CD4-positive, alpha-beta T cell (primary cell): ENCODE measurements around the gene BHLHA9. TPM values are rescaled to one million over a fixed set of nuclear protein-coding genes. Genes with fewer than 3 reads are reported as not detected.

Experiments used
- ATAC-seq: fragments of 200-7000 bp; cut with Tn5 transposase; one replicate; pipeline ENCODE4 v1.10.0; 2022; ENCODE audit warnings: mild to moderate bottlenecking; ENCODE audit not compliant: poor library complexity
- CTCF ChIA-PET: fragments of 350-600 bp; sonication (Branson Sonifier 250); formaldehyde crosslinking; loops from one replicate; lab custom pipeline; 2021; ENCODE audit warnings: antibody characterized with exemption, inconsistent platforms; lab: Charles Lee
- POLR2A ChIA-PET: fragments of 350-600 bp; sonication (Branson Sonifier 250); formaldehyde crosslinking; loops from one replicate; lab custom pipeline; 2021; ENCODE audit warnings: antibody characterized with exemption, inconsistent platforms; lab: Charles Lee
- DNase-seq, 14 experiments: peaks; one replicate each; pipeline ENCODE4 v3.0.0-alpha.2; 2013 to 2020; ENCODE audit warnings: mixed read lengths in 2 of 14
- H3K27ac ChIP-seq, 2 donors: one replicate each; pipeline versions ENCODE4 v1.5.1 to v1.7.0; 2013; ENCODE audit warnings: low read length in 2 of 2, low read depth in 1 of 2, mild to moderate bottlenecking in 1 of 2
- H3K27me3 ChIP-seq, 2 experiments: 1 replicate in 1 of 2; 2 replicates in 1 of 2; pipeline versions ENCODE4 v1.6.1 to v1.7.0; 2013; ENCODE audit warnings: low read length in 2 of 2, control low read depth in 1 of 2, mild to moderate bottlenecking in 1 of 2, moderate library complexity in 1 of 2; ENCODE audit not compliant: insufficient read depth in 2 of 2, control insufficient read depth in 1 of 2
- H3K36me3 ChIP-seq: one replicate; pipeline ENCODE4 v1.6.1; 2013; ENCODE audit warnings: low read length, control low read depth; ENCODE audit not compliant: insufficient read depth
- H3K4me1 ChIP-seq: one replicate; pipeline ENCODE4 v1.6.1; 2013; ENCODE audit warnings: low read length, control low read depth; ENCODE audit not compliant: insufficient read depth
- H3K4me3 ChIP-seq: one replicate; pipeline ENCODE4 v1.5.1; 2013; ENCODE audit warnings: mild to moderate bottlenecking, low read length, moderate library complexity
- H3K9me3 ChIP-seq, 2 experiments: 1 replicate in 1 of 2; 2 replicates in 1 of 2; pipeline versions ENCODE4 v1.6.1 to v1.7.0; 2013; ENCODE audit warnings: low read length in 2 of 2, mild to moderate bottlenecking in 2 of 2, control low read depth in 1 of 2, moderate library complexity in 1 of 2; ENCODE audit not compliant: control insufficient read depth in 1 of 2, insufficient read depth in 1 of 2
- H3K27ac Mint-ChIP-seq: one replicate; pipeline ENCODE4 v1.8.0; 2020; ENCODE audit warnings: mixed read lengths
- H3K27me3 Mint-ChIP-seq: one replicate; pipeline ENCODE4 v1.8.0; 2021; ENCODE audit warnings: mixed read lengths
- H3K36me3 Mint-ChIP-seq: one replicate; pipeline ENCODE4 v1.8.0; 2021; ENCODE audit warnings: low read depth, mixed read lengths
- H3K4me1 Mint-ChIP-seq: one replicate; pipeline ENCODE4 v1.8.0; 2021; ENCODE audit warnings: low read depth, mixed read lengths
- H3K4me3 Mint-ChIP-seq: one replicate; pipeline ENCODE4 v1.8.0; 2020; ENCODE audit warnings: mild to moderate bottlenecking, mixed read lengths
- H3K9me3 Mint-ChIP-seq: one replicate; pipeline ENCODE4 v1.8.0; 2020; ENCODE audit warnings: mixed read lengths
- intact Hi-C, 2 experiments: fragments of 100-400 bp; cut with DNase I in 1 of 2; cut with micrococcal nuclease in 1 of 2; formaldehyde crosslinking; loops; one replicate each; pipeline versions ENCODE4 v1.15.1 to v1.9.0; 2023 to 2025; cut with DNase I, micrococcal nuclease
- total RNA-seq, 174 experiments: library from RNA in 2 of 174; stranded (reverse) in 2 of 174; gene quantifications; one replicate each; pipeline ENCODE4 v1.2.3 and lab custom pipeline; 2021 to 2026
- TF ChIP-seq, protein P1 (sequence below): fragments of 200-600 bp; IDR thresholded peaks from one replicate; pipeline ENCODE4 v1.8.0; 2022; ENCODE audit warnings: antibody characterized with exemption, mild to moderate bottlenecking

BHLHA9 gene
- total RNA-seq, 2 experiments from 2014 or later: not detected

DNA sequence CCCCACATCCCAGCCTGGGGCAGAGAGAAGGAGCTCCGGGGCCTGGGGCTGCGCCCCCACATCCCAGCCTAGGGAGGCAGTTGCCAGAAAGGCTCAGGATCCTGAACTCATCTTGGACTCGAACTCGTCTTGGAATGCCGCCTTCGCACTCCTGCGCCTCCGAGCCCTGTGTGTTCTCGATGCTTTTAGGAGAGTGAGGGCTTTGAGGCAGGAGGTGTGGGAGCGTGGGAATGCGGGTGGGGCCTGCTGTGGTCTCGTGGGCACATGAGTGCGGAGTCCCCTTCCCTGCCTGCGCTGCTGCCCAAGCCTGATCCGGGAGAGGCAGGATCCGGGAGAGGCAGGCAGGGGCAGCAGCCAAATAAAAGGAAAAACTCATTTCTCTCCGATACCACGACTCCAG is 1.2 kb downstream of the BHLHA9 start:
- TF ChIP-seq, protein P1, sequence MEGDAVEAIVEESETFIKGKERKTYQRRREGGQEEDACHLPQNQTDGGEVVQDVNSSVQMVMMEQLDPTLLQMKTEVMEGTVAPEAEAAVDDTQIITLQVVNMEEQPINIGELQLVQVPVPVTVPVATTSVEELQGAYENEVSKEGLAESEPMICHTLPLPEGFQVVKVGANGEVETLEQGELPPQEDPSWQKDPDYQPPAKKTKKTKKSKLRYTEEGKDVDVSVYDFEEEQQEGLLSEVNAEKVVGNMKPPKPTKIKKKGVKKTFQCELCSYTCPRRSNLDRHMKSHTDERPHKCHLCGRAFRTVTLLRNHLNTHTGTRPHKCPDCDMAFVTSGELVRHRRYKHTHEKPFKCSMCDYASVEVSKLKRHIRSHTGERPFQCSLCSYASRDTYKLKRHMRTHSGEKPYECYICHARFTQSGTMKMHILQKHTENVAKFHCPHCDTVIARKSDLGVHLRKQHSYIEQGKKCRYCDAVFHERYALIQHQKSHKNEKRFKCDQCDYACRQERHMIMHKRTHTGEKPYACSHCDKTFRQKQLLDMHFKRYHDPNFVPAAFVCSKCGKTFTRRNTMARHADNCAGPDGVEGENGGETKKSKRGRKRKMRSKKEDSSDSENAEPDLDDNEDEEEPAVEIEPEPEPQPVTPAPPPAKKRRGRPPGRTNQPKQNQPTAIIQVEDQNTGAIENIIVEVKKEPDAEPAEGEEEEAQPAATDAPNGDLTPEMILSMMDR: no peak
- intact Hi-C loops: no loop called here
- Histone ChIP-seq H3K4me3 (no peak overlapping the region), H3K36me3 (no peaks in the 10 kb centered on the region), H3K9me3 (no peaks in the 10 kb centered on the region), H3K27ac (no peak overlapping the region), H3K4me1 (peaks cover 26% of the 10 kb centered on the region), H3K27me3 (peaks cover 24 to 29% of the 10 kb centered on the region in 2 experiments)
- H3K27ac Mint-ChIP-seq: no peak overlapping the region
- ChIA-PET POLR2A (interaction anchor here (1.0 kb wide), 1 partner anchor 245 kb away, joined by 3 read pairs; the partner anchor contains the start of gene INPP5K), CTCF (no interaction called here)
- H3K4me3 Mint-ChIP-seq: no peak overlapping the region
- H3K27me3 Mint-ChIP-seq: peaks cover 47% of the 10 kb centered on the region
- H3K36me3 Mint-ChIP-seq: no peaks in the 10 kb centered on the region
- ATAC-seq: no peak
- peaks cover 11% of the 10 kb centered on the region for H3K4me1 Mint-ChIP-seq
- no peaks in the 10 kb centered on the region for H3K9me3 Mint-ChIP-seq
- no peak for DNase-seq

DNA sequence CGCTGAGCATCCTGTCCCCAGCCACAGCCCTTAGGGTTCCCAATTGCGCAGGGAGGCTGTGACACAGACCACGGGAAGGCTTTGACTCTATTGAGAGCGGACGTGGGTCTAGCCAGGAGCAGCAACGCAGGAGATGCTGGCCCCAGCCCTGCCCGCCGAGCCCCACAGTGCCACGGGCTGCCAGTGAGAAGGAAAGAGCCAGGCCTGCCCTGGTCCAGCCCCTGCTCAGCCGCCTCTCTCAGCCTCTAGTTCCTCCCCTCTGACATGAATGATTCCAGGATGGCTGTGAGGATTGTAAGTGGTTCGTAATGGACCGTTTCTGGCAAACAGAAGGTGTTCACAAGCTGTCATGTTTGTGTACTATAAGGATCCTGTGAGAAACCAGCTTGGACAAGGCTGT is 2.5 kb downstream of the BHLHA9 start:
- Histone ChIP-seq H3K36me3 (no peaks in the 10 kb centered on the region), H3K27ac (no peak overlapping the region), H3K27me3 (peaks cover 27 to 29% of the 10 kb centered on the region in 2 experiments), H3K4me3 (no peak overlapping the region), H3K9me3 (no peaks in the 10 kb centered on the region), H3K4me1 (peaks cover 20% of the 10 kb centered on the region)
- POLR2A ChIA-PET: no interaction called here
- TF ChIP-seq, protein P1: no peak
- Mint-ChIP-seq H3K9me3 (no peaks in the 10 kb centered on the region), H3K4me1 (peaks cover 7% of the 10 kb centered on the region), H3K4me3 (no peak overlapping the region), H3K27ac (no peak overlapping the region), H3K27me3 (peaks cover 47% of the 10 kb centered on the region), H3K36me3 (no peaks in the 10 kb centered on the region)
- CTCF ChIA-PET: interaction anchor here (1.9 kb wide), 1 partner anchor 60 kb away, joined by 7 read pairs; no protein-coding TSS in a partner anchor
- ATAC-seq (no peak), DNase-seq (no peak)
- intact Hi-C loops: no loop called here

DNA sequence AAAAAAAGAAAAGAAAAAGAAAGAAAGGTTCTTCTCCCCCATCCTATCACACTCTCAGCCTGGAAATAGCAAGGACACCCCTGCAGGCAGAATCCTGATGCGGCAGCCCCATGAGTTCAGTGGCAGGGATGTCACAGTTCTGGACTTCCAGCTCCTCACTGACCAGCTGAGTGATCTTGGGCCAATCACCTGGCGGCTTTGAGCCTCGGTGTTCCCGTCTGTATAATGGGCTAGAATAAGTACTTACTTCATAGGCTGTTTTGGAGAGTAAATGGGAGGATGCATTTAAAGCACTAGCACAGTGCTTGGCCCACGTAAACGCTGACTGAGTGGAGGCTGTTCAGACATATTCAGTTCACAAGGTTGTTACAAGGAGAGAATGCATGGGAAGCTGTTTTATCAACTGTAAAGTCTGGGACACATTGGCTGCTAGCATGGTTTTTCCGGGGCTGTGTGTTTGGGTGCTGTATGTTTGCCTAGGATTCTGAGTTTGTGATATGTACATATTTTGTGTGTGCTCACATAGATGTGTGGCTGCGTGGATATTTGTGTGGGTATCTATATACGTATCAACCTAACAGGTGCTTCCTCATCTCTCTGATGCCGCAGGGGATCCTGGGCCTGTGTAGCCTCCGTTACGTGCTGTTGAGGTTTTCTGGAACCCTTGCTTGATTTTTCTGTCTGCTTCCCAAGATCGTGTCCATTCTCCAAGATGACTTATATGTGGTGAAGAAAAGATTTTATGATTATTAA is 3.4 kb downstream of the BHLHA9 start:
- H3K27ac ChIP-seq: no peak overlapping the region
- Mint-ChIP-seq H3K36me3 (no peaks in the 10 kb centered on the region), H3K27ac (no peak overlapping the region), H3K27me3 (peaks cover 47% of the 10 kb centered on the region), H3K9me3 (no peaks in the 10 kb centered on the region), H3K4me1 (peaks cover 6% of the 10 kb centered on the region), H3K4me3 (no peak overlapping the region)
- no peak overlapping the region for H3K4me3 ChIP-seq
- peaks cover 27 to 29% of the 10 kb centered on the region in 2 experiments for H3K27me3 ChIP-seq
- H3K9me3 ChIP-seq: no peaks in the 10 kb centered on the region
- DNase-seq: no peak
- intact Hi-C loops: no loop called here
- no peak for ATAC-seq
- peaks cover 13% of the 10 kb centered on the region for H3K4me1 ChIP-seq
- CTCF ChIA-PET: interaction anchor here (1.9 kb wide), 1 partner anchor 59 kb away, joined by 7 read pairs; no protein-coding TSS in a partner anchor
- TF ChIP-seq, protein P1: no peak
- H3K36me3 ChIP-seq: no peaks in the 10 kb centered on the region
- POLR2A ChIA-PET: no interaction called here
